Measurements from ENCODE around the gene PRIMPOL. TPM values are rescaled to one million over a fixed set of nuclear protein-coding genes. Genes with fewer than 3 reads are reported as not detected.

PRIMPOL gene
- total and polyA plus RNA-seq, 9 of the 15 experiments (the other 6 are each of a cell fraction or from before 2014, with no cell fraction given) = 11.0 to 32.0 (median 16.1) TPM

GRCh38 chr4:184733654-184734524 lies 84.4 kb downstream of the PRIMPOL start, which contains the start of gene CENPU (continued):
- TF ChIP-seq ZNF277 (CRISPR knock-in tag; IDR thresholded peaks at IDR 0.05; ENCODE audit: borderline replicate concordance) = no peak
- TF ChIP-seq SIN3A (IDR thresholded peaks at IDR 0.05; ENCODE audit: borderline replicate concordance in 2 of 2, control insufficient read depth in 1 of 2, low read depth in 2 of 2, low read length in 2 of 2) = peak; percentile 81 to 89; a peak in 2 of 4 replicates
- TF ChIP-seq DPF2 (IDR thresholded peaks at IDR 0.05) = peak; percentile 72
- peak; percentile 48 for TF ChIP-seq CBFA2T3 (IDR thresholded peaks at IDR 0.05)
- peak; percentile 62; the same call in 1 of the 2 replicates for TF ChIP-seq SIN3B (IDR thresholded peaks at IDR 0.05; ENCODE audit: low read depth)
- TF ChIP-seq PPARD (CRISPR knock-in tag; IDR thresholded peaks at IDR 0.05) = no peak
- TF ChIP-seq, protein P1, sequence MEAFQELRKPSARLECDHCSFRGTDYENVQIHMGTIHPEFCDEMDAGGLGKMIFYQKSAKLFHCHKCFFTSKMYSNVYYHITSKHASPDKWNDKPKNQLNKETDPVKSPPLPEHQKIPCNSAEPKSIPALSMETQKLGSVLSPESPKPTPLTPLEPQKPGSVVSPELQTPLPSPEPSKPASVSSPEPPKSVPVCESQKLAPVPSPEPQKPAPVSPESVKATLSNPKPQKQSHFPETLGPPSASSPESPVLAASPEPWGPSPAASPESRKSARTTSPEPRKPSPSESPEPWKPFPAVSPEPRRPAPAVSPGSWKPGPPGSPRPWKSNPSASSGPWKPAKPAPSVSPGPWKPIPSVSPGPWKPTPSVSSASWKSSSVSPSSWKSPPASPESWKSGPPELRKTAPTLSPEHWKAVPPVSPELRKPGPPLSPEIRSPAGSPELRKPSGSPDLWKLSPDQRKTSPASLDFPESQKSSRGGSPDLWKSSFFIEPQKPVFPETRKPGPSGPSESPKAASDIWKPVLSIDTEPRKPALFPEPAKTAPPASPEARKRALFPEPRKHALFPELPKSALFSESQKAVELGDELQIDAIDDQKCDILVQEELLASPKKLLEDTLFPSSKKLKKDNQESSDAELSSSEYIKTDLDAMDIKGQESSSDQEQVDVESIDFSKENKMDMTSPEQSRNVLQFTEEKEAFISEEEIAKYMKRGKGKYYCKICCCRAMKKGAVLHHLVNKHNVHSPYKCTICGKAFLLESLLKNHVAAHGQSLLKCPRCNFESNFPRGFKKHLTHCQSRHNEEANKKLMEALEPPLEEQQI (IDR thresholded peaks at IDR 0.05) = peak; percentile 95
- TF ChIP-seq, protein P2, sequence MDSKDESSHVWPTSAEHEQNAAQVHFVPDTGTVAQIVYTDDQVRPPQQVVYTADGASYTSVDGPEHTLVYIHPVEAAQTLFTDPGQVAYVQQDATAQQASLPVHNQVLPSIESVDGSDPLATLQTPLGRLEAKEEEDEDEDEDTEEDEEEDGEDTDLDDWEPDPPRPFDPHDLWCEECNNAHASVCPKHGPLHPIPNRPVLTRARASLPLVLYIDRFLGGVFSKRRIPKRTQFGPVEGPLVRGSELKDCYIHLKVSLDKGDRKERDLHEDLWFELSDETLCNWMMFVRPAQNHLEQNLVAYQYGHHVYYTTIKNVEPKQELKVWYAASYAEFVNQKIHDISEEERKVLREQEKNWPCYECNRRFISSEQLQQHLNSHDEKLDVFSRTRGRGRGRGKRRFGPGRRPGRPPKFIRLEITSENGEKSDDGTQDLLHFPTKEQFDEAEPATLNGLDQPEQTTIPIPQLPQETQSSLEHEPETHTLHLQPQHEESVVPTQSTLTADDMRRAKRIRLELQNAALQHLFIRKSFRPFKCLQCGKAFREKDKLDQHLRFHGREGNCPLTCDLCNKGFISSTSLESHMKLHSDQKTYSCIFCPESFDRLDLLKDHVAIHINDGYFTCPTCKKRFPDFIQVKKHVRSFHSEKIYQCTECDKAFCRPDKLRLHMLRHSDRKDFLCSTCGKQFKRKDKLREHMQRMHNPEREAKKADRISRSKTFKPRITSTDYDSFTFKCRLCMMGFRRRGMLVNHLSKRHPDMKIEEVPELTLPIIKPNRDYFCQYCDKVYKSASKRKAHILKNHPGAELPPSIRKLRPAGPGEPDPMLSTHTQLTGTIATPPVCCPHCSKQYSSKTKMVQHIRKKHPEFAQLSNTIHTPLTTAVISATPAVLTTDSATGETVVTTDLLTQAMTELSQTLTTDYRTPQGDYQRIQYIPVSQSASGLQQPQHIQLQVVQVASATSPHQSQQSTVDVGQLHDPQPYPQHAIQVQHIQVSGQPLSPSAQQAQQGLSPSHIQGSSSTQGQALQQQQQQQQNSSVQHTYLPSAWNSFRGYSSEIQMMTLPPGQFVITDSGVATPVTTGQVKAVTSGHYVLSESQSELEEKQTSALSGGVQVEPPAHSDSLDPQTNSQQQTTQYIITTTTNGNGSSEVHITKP (IDR thresholded peaks at IDR 0.05; ENCODE audit: partially characterized antibody) = peak; percentile 40
- TF ChIP-seq, protein P3, sequence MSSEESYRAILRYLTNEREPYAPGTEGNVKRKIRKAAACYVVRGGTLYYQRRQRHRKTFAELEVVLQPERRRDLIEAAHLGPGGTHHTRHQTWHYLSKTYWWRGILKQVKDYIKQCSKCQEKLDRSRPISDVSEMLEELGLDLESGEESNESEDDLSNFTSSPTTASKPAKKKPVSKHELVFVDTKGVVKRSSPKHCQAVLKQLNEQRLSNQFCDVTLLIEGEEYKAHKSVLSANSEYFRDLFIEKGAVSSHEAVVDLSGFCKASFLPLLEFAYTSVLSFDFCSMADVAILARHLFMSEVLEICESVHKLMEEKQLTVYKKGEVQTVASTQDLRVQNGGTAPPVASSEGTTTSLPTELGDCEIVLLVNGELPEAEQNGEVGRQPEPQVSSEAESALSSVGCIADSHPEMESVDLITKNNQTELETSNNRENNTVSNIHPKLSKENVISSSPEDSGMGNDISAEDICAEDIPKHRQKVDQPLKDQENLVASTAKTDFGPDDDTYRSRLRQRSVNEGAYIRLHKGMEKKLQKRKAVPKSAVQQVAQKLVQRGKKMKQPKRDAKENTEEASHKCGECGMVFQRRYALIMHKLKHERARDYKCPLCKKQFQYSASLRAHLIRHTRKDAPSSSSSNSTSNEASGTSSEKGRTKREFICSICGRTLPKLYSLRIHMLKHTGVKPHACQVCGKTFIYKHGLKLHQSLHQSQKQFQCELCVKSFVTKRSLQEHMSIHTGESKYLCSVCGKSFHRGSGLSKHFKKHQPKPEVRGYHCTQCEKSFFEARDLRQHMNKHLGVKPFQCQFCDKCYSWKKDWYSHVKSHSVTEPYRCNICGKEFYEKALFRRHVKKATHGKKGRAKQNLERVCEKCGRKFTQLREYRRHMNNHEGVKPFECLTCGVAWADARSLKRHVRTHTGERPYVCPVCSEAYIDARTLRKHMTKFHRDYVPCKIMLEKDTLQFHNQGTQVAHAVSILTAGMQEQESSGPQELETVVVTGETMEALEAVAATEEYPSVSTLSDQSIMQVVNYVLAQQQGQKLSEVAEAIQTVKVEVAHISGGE (CRISPR knock-in tag; IDR thresholded peaks at IDR 0.05) = 0 out of 6 replicates have a peak, but pooled peaks of 1 of the 3 experiments have one; percentile 48
- no peak for TF ChIP-seq SP2 (IDR thresholded peaks at IDR 0.05; ENCODE audit: extremely low read depth, low read depth, low read length, poor library complexity, severe bottlenecking)

Measured in K562 (cell line).